Common myeloid progenitor, CD34-positive (primary cell): ENCODE measurements around the gene TRMU.

Experiments used
- CTCF ChIA-PET: fragments of 350-600 bp; sonication (Branson Sonifier 250); formaldehyde crosslinking; loops from one replicate; lab custom pipeline; 2021; ENCODE audit warnings: antibody characterized with exemption; lab: Charles Lee
- POLR2A ChIA-PET: fragments of 350-600 bp; sonication (Branson Sonifier 250); formaldehyde crosslinking; loops from one replicate; lab custom pipeline; 2021; ENCODE audit warnings: antibody characterized with exemption; lab: Charles Lee
- DNase-seq, 3 donors: peaks; one replicate each; pipeline versions ENCODE4 v3.0.0 to v3.0.0-alpha.2; 2013
- H3K27ac ChIP-seq, 2 experiments: 1 replicate in 1 of 2; 2 replicates in 1 of 2; pipeline ENCODE4 v1.7.0; 2013; ENCODE audit warnings: inconsistent platforms in 2 of 2, low read length in 2 of 2, mild to moderate bottlenecking in 2 of 2, low read depth in 1 of 2, moderate library complexity in 1 of 2; ENCODE audit not compliant: severe bottlenecking in 2 of 2, insufficient read depth in 1 of 2, poor library complexity in 1 of 2
- H3K27me3 ChIP-seq, 5 experiments: replicated peaks in 2 of 5; 1 replicate in 3 of 5; 2 replicates in 2 of 5; pipeline versions ENCODE4 v1.6.1 to v1.7.0; 2013; ENCODE audit warnings: low read length in 4 of 5, mild to moderate bottlenecking in 2 of 5, moderate library complexity in 2 of 5, inconsistent platforms in 1 of 5; ENCODE audit not compliant: insufficient read depth in 5 of 5, control insufficient read depth in 4 of 5
- H3K36me3 ChIP-seq, 4 experiments: 1 replicate in 2 of 4; 2 replicates in 2 of 4; pipeline versions ENCODE4 v1.6.1 to v1.7.0; 2013; ENCODE audit warnings: low read length in 3 of 4, control low read depth in 1 of 4, mild to moderate bottlenecking in 1 of 4; ENCODE audit not compliant: control insufficient read depth in 4 of 4, insufficient read depth in 4 of 4
- H3K4me1 ChIP-seq, 4 experiments: 1 replicate in 3 of 4; 2 replicates in 1 of 4; pipeline versions ENCODE4 v1.6.1 to v1.7.1; 2013; ENCODE audit warnings: low read length in 3 of 4, mild to moderate bottlenecking in 3 of 4, control low read depth in 1 of 4, inconsistent platforms in 1 of 4, moderate library complexity in 1 of 4; ENCODE audit not compliant: control insufficient read depth in 4 of 4, insufficient read depth in 4 of 4; ENCODE audit errors: control extremely low read depth in 1 of 4
- H3K4me3 ChIP-seq, 7 experiments: 1 replicate in 4 of 7; 2 replicates in 3 of 7; pipeline versions ENCODE4 v1.5.1 to v1.7.0; 2013; ENCODE audit warnings: mild to moderate bottlenecking in 7 of 7, low read length in 6 of 7, moderate library complexity in 6 of 7, inconsistent platforms in 2 of 7, low read depth in 2 of 7, control low read depth in 1 of 7; ENCODE audit not compliant: insufficient read depth in 4 of 7, control insufficient read depth in 1 of 7; ENCODE audit errors: extremely low read depth in 1 of 7
- H3K9me3 ChIP-seq, 5 experiments: 1 replicate in 4 of 5; 2 replicates in 1 of 5; pipeline versions ENCODE4 v1.6.1 to v1.7.1; 2013; ENCODE audit warnings: low read length in 4 of 5, mild to moderate bottlenecking in 2 of 5, inconsistent platforms in 1 of 5, low read depth in 1 of 5, moderate library complexity in 1 of 5; ENCODE audit not compliant: control insufficient read depth in 4 of 5, insufficient read depth in 2 of 5; ENCODE audit errors: control extremely low read depth in 1 of 5
- WGBS: methylation state at CpG from one replicate; pipeline ENCODE4 v1.1.5; 2013; ENCODE audit not compliant: insufficient coverage; 5-methylcytosine and 5-hydroxymethylcytosine counted together

The TRMU gene

GRCh38 chr22:46373921-46374662, 38.6 kb downstream of the TRMU start:
- ChIA-PET POLR2A (no interaction called here), CTCF (interaction anchor here (1.1 kb wide), 1 partner anchor 189 kb away, joined by 3 read pairs; no protein-coding TSS in a partner anchor)
- peak; percentile 74 to 89 (median 88) for DNase-seq
- Histone ChIP-seq H3K4me3 (peak overlapping the region in 3 of 7 experiments; percentile 11 to 48 (median 16)), H3K36me3 (no peaks in the 10 kb centered on the region), H3K4me1 (peaks cover 0 to 29% (median 23%) of the 10 kb centered on the region in 4 experiments), H3K27me3 (peaks cover 0 to 57% (median 11%) of the 10 kb centered on the region in 5 experiments), H3K9me3 (peaks cover 0 to 23% (median 5%) of the 10 kb centered on the region in 5 experiments), H3K27ac (no peak overlapping the region)
- WGBS, result 0% methylated on average over 19 of the region's 31 CpGs

DNA sequence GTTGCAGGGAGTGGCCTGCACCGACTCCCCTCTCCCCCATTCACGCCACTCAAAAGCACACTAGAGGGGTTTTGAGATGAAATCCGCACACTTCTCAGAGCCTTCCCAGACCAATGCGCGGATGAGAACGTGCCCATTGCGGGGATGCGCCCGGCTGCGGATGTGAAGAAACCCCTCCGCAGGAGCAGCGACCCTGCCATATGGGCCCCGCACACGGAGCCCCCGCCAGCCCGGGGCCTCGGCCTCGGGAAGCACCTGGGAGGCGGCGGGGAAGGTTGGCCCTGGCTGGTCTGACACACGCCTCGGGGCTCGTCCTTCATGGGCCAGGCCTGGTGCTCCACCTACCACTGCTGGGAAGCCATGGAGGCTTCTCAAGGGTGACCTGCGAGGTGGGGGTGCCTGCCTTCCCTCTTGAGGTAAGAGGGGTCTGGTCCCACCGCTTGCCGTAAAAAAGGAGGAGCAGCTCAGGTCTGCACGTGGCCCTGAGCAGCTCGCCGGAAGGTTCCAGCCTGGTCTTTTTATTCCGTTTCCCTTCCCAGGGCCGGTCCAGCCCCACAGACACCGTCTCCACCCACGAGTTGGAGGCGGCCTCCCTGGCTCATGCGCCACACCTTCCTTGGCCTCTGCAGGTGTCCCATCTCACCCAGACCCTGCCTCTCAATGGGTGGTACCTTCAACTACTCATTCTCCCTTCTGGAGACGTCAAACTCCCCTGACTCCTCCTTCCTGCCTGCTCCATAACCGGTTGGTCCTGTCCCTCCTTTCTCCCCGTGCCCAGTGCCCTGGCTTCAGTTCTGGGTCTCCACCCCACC, 39.4 kb downstream of the TRMU start:
- no peaks in the 10 kb centered on the region for H3K36me3 ChIP-seq
- ChIA-PET POLR2A (no interaction called here), CTCF (no interaction called here)

DNA sequence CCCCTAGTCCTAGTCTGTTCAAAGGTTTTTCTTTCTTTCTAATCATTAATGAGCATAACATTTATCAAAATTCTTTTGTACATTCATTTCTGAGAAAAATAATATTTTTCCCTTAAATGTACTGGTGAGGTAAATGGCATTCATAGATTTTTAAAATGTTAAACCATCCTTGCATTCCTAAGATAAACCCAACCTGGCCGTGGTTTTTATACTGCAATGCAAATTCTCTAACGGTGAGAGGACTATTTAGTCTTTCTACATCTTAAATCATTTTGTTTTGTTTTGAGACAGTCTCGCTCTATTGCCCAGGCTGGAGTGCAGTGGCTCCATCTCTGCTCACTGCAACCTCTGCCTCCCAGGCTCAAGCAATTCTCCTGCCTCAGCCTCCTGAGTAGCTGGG, 40.6 kb downstream of the TRMU start:
- POLR2A ChIA-PET, result no interaction called here
- CTCF ChIA-PET, result no interaction called here
- Histone ChIP-seq H3K36me3 (no peaks in the 10 kb centered on the region), H3K27me3 (peaks cover 0 to 55% (median 7%) of the 10 kb centered on the region in 5 experiments), H3K9me3 (peaks cover 0 to 23% (median 5%) of the 10 kb centered on the region in 5 experiments), H3K4me1 (peaks cover 0 to 29% (median 23%) of the 10 kb centered on the region in 4 experiments), H3K4me3 (no peak overlapping the region), H3K27ac (no peak overlapping the region)
- 100% methylated on average over 3 of the region's 3 CpGs for WGBS
- no peak for DNase-seq

More for the DNA sequence above, 39.4 kb downstream of the TRMU start:
- 83% methylated on average over 35 of the region's 38 CpGs for WGBS
- H3K4me1 ChIP-seq, result peaks cover 0 to 29% (median 23%) of the 10 kb centered on the region in 4 experiments
- peak overlapping the region in 3 of 7 experiments; percentile 16 to 48 (median 33) for H3K4me3 ChIP-seq
- H3K9me3 ChIP-seq, result peaks cover 0 to 23% (median 5%) of the 10 kb centered on the region in 5 experiments
- DNase-seq, result no peak
- no peak overlapping the region for H3K27ac ChIP-seq
- peaks cover 0 to 57% (median 10%) of the 10 kb centered on the region in 5 experiments for H3K27me3 ChIP-seq

DNA sequence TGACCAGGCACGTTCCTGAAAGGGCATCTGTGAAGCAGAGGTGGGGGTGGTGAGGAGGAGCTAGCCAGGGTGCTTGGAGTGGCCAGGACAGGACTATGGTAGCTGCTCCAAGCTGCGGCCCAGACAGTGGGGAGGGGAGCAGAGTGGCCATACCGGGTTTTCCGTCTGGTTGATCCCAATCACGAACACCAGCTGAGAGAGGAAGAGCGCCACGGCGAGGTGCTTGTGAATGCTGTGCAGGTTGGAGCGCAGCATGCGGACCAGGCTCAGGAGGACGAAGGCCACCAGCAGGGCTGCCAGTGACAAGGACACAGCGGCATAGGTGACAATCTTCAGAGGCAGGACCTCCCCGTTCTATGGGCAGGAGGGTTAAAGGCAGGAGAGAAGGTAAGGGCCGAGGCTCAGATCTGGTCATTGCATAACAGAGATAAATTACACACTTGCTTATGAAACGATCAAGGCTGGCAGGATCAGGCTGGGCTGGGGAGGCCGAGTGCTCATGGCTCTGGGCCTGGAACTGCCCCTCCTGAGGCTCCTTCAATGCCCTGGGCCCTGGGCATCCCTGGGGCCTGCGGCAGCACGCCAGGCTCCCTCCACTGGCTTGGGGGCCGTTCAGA, 41.5 kb downstream of the TRMU start:
- WGBS, result 94% methylated on average over 13 of the region's 19 CpGs
- POLR2A ChIA-PET, result no interaction called here
- Histone ChIP-seq H3K4me1 (peaks cover 0 to 27% (median 23%) of the 10 kb centered on the region in 4 experiments), H3K36me3 (no peaks in the 10 kb centered on the region), H3K9me3 (peaks cover 0 to 23% (median 5%) of the 10 kb centered on the region in 5 experiments), H3K27ac (no peak overlapping the region), H3K4me3 (no peak overlapping the region), H3K27me3 (peaks cover 0 to 52% (median 7%) of the 10 kb centered on the region in 5 experiments)
- no peak for DNase-seq
- CTCF ChIA-PET, result interaction anchor here (1.0 kb wide), 1 partner anchor 9 kb away, joined by 3 read pairs; no protein-coding TSS in a partner anchor

GRCh38 chr22:46377525-46378425, 42.3 kb downstream of the TRMU start:
- ChIA-PET CTCF (interaction anchor here (1.0 to 2.3 kb wide), 2 partner anchors 10 kb away, joined by 3 to 7 read pairs; no protein-coding TSS in a partner anchor), POLR2A (no interaction called here)
- peaks cover 0 to 24% (median 21%) of the 10 kb centered on the region in 4 experiments for H3K4me1 ChIP-seq
- H3K9me3 ChIP-seq, result peaks cover 0 to 23% (median 5%) of the 10 kb centered on the region in 5 experiments
- WGBS, result 95% methylated on average over 20 of the region's 27 CpGs
- no peak for DNase-seq
- no peak overlapping the region for H3K27ac ChIP-seq
- H3K4me3 ChIP-seq, result no peak overlapping the region
- H3K27me3 ChIP-seq, result peaks cover 0 to 48% (median 9%) of the 10 kb centered on the region in 5 experiments
- no peaks in the 10 kb centered on the region for H3K36me3 ChIP-seq

DNA sequence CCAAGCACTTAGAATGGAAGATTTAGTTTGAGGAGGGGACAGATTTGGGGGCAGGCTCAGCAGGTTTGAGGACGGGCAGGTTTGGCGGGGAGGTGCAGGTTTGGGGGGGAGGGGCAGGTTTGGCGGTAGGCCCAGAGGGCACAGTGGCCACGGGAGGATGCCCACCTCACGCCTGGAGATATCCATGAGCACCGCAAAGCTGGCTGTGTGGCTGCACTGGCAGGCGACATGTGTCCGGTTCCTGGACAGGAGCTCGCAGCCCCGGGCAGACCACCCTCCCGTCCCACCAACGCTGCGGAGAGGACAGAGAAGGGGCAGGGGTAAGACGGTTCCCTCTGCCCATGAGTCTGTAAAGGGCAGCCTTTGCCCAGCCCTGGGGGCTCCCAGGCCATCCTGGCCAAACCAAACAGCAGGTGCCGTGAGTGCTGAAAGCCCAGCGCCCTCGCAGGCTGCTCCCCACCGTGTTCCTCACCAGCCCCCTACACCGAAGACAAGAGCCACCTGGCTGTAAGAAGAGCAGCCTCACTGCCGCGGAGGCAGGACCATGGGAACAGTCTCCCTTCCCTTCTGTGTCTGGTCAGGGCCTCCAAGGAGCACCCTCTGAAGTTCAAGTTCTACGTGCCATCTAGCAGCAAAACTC, 43.0 kb downstream of the TRMU start:
- no peaks in the 10 kb centered on the region for H3K36me3 ChIP-seq
- ChIA-PET POLR2A (no interaction called here), CTCF (interaction anchor here (2.3 kb wide), 1 partner anchor 11 kb away, joined by 7 read pairs; no protein-coding TSS in a partner anchor)
- no peak overlapping the region for H3K4me3 ChIP-seq
- WGBS, result 94% methylated on average over 17 of the region's 22 CpGs
- no peak overlapping the region for H3K27ac ChIP-seq
- DNase-seq, result no peak
- peaks cover 0 to 23% (median 5%) of the 10 kb centered on the region in 5 experiments for H3K9me3 ChIP-seq
- H3K27me3 ChIP-seq, result peaks cover 0 to 48% (median 9%) of the 10 kb centered on the region in 5 experiments
- H3K4me1 ChIP-seq, result peaks cover 0 to 17% (median 15%) of the 10 kb centered on the region in 4 experiments
